HepG2 (cell line): ENCODE measurements around the gene TTBK2. TPM values are rescaled to one million over a fixed set of nuclear protein-coding genes. Genes with fewer than 3 reads are reported as not detected.

Experiments used
- AGO1 ChIP-seq: fragments of 200-400 bp; formaldehyde crosslinking; IDR thresholded peaks from 2 replicates; pipeline ENCODE4 v1.6.1; 2017; ENCODE audit warnings: mild to moderate bottlenecking, low read depth, low read length, moderate library complexity; ENCODE audit not compliant: poor library complexity, severe bottlenecking
- HCFC1 ChIP-seq: fragments of 150-350 bp; IDR thresholded peaks from 2 replicates; pipeline ENCODE4 v1.6.1; 2014; ENCODE audit warnings: low read depth, low read length
- IKZF1 ChIP-seq: fragments of 450-650 bp; IDR thresholded peaks from 2 replicates; pipeline ENCODE4 v1.7.1; 2016
- KLF13 ChIP-seq: sonication (generic); formaldehyde crosslinking; IDR thresholded peaks from 2 replicates; pipeline ENCODE4 v1.4.0; 2020; ENCODE audit warnings: mild to moderate bottlenecking, missing genetic modification reagents
- NPAS2 ChIP-seq: sonication (generic); formaldehyde crosslinking; IDR thresholded peaks from 2 replicates; pipeline ENCODE4 v1.8.0; 2022; ENCODE audit warnings: mild to moderate bottlenecking, missing genetic modification reagents, borderline replicate concordance
- PREB ChIP-seq: sonication (generic); formaldehyde crosslinking; IDR thresholded peaks from 2 replicates; pipeline ENCODE4 v1.4.0; 2020; ENCODE audit warnings: missing genetic modification reagents
- RARG ChIP-seq: sonication (generic); formaldehyde crosslinking; IDR thresholded peaks from 2 replicates; pipeline ENCODE4 v1.4.0; 2020; ENCODE audit warnings: low read depth, mild to moderate bottlenecking, missing genetic modification reagents
- REPIN1 ChIP-seq: sonication (generic); formaldehyde crosslinking; IDR thresholded peaks from 2 replicates; pipeline ENCODE4 v1.8.0; 2022; ENCODE audit warnings: missing genetic modification reagents, low read depth, mild to moderate bottlenecking, borderline replicate concordance
- SIX1 ChIP-seq: sonication (generic); formaldehyde crosslinking; IDR thresholded peaks from 2 replicates; pipeline ENCODE4 v1.4.0; 2020; ENCODE audit warnings: missing genetic modification reagents, borderline replicate concordance
- SOX13 ChIP-seq, 3 experiments: fragments of 450-650 bp in 1 of 3; sonication (generic) in 1 of 3; formaldehyde crosslinking in 1 of 3; IDR thresholded peaks in 2 of 3; conservative IDR thresholded peaks in 1 of 3; 2 replicates each; pipeline versions ENCODE4 v1.5.0 to v1.6.1; 2016 to 2020; ENCODE audit warnings: antibody characterized with exemption in 1 of 3, mild to moderate bottlenecking in 1 of 3, missing compliant biosample characterization in 1 of 3, missing genetic modification reagents in 1 of 3, moderate library complexity in 1 of 3
- SSRP1 ChIP-seq: IDR thresholded peaks from 2 replicates; pipeline ENCODE4 v1.6.1; 2016; ENCODE audit warnings: control low read depth
- TAF15 ChIP-seq: fragments of 200-400 bp; formaldehyde crosslinking; IDR thresholded peaks from one replicate; pipeline ENCODE4 v1.6.1; 2018; ENCODE audit warnings: mild to moderate bottlenecking, low read depth, low read length; ENCODE audit not compliant: poor library complexity, severe bottlenecking
- TGIF2 ChIP-seq: IDR thresholded peaks from 2 replicates; pipeline ENCODE4 v1.6.1; 2016; ENCODE audit warnings: control low read depth, missing compliant biosample characterization
- ZBTB1 ChIP-seq: sonication (generic); formaldehyde crosslinking; IDR thresholded peaks from 2 replicates; pipeline ENCODE4 v1.4.0; 2020; ENCODE audit warnings: missing genetic modification reagents, borderline replicate concordance
- ZEB1 ChIP-seq: IDR thresholded peaks from 2 replicates; pipeline ENCODE4 v1.6.1; 2012; ENCODE audit warnings: mild to moderate bottlenecking, low read depth, inconsistent platforms; ENCODE audit not compliant: insufficient replicate concordance
- ZNF143 ChIP-seq: sonication (generic); formaldehyde crosslinking; IDR thresholded peaks from 2 replicates; pipeline ENCODE4 v1.4.0; 2020; ENCODE audit warnings: missing genetic modification reagents
- ZNF549 ChIP-seq: sonication (generic); formaldehyde crosslinking; IDR thresholded peaks from 2 replicates; pipeline ENCODE4 v1.5.0; 2020; ENCODE audit warnings: missing genetic modification reagents
- ZNF75D ChIP-seq: sonication (generic); formaldehyde crosslinking; IDR thresholded peaks from 2 replicates; pipeline ENCODE4 v1.8.1; 2023; ENCODE audit warnings: missing genetic modification reagents, mild to moderate bottlenecking, borderline replicate concordance
- ZNF839 ChIP-seq: sonication (generic); formaldehyde crosslinking; IDR thresholded peaks from 2 replicates; pipeline ENCODE4 v1.4.0; 2020; ENCODE audit warnings: missing genetic modification reagents, mild to moderate bottlenecking, borderline replicate concordance
- polyA plus RNA-seq, 8 experiments: library from polyadenylated mRNA; depleted of rRNA in 3 of 8; stranded (reverse) in 7 of 8; unstranded in 1 of 8; fragments of >200 nt; fragmentation: Illumina TruSeq in 4 of 8; extraction: Trizol in 4 of 8; gene quantifications; 2 replicates each; pipeline versions ENCODE4 v1.2.1 to v1.2.3, GENCODE V29; 2011 to 2016; ENCODE audit warnings: low read depth in 4 of 8, missing spikeins in 1 of 8, mixed read lengths in 1 of 8; ENCODE audit not compliant: insufficient read depth in 1 of 8
- total RNA-seq, 5 experiments: library from RNA; depleted of rRNA; stranded (reverse); fragments of >200 nt; fragmentation: Illumina TruSeq; extraction: Trizol; gene quantifications; 2 replicates each; pipeline ENCODE4 v1.2.3, GENCODE V29; 2016; ENCODE audit warnings: low read depth in 1 of 5
- TF ChIP-seq, protein P1 (sequence below): sonication (generic); formaldehyde crosslinking; IDR thresholded peaks from 2 replicates; pipeline ENCODE4 v1.5.0; 2020; ENCODE audit warnings: mild to moderate bottlenecking, missing genetic modification reagents
- TF ChIP-seq, protein P2 (sequence below): sonication (generic); formaldehyde crosslinking; IDR thresholded peaks from 2 replicates; pipeline ENCODE4 v1.5.0; 2020; ENCODE audit warnings: missing genetic modification reagents, mild to moderate bottlenecking, borderline replicate concordance
- TF ChIP-seq, protein P3 (sequence below): IDR thresholded peaks from 2 replicates; pipeline ENCODE4 v1.6.1; 2016; ENCODE audit warnings: missing compliant biosample characterization, missing genetic modification reagents, borderline replicate concordance
- TF ChIP-seq, protein P4 (sequence below): IDR thresholded peaks from 2 replicates; pipeline ENCODE4 v1.6.1; 2016

TTBK2 gene
- total and polyA plus RNA-seq, 2 of the 13 experiments (the other 11 are each of a cell fraction or from before 2014, with no cell fraction given): 5.1 to 7.4 TPM

DNA sequence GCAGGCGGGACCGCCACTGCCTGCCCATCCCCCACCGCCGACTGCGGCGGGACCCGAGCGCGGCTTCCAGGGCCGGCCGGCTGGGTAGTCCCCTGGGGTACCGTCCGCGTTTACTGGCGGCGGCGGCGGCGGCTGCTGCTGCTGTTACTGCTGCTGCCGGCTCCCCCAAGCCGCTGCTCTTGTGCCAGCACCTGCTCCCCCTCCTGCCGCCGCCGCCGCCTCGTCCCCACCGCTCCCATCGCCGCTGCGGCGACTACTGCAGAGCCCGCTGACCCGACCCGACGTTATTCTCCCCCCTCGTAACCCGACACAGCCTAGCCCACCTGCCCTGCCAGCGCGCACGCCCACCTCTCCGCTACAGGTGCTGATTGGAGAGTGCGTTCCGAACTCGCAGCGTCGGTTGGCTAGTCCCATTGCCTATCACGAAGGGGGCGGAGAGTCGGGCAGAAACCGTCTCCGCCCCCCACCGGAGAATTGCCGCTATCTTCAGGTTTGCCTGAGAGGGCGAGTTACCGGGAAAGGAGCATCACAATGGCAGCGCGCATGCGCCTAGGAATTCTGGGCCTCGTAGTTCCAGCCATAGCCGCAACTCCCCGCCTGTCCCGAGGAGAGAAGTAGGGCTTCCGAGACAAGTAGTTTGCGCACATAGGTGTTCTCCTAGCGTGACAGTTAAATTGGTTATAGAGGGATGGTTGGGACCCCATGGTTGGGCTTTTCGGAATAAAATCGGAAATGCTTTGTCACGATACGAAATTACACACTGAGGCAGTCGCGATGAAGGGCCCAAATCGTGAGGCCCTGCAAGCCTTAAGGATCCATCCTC, at the start of gene TTBK2 (continued):
- TF ChIP-seq, protein P1, sequence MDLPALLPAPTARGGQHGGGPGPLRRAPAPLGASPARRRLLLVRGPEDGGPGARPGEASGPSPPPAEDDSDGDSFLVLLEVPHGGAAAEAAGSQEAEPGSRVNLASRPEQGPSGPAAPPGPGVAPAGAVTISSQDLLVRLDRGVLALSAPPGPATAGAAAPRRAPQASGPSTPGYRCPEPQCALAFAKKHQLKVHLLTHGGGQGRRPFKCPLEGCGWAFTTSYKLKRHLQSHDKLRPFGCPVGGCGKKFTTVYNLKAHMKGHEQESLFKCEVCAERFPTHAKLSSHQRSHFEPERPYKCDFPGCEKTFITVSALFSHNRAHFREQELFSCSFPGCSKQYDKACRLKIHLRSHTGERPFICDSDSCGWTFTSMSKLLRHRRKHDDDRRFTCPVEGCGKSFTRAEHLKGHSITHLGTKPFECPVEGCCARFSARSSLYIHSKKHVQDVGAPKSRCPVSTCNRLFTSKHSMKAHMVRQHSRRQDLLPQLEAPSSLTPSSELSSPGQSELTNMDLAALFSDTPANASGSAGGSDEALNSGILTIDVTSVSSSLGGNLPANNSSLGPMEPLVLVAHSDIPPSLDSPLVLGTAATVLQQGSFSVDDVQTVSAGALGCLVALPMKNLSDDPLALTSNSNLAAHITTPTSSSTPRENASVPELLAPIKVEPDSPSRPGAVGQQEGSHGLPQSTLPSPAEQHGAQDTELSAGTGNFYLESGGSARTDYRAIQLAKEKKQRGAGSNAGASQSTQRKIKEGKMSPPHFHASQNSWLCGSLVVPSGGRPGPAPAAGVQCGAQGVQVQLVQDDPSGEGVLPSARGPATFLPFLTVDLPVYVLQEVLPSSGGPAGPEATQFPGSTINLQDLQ (CRISPR knock-in tag): no peak
- TF ChIP-seq ZNF75D: no peak
- TF ChIP-seq ZNF143 (CRISPR knock-in tag): peak; percentile 93
- no peak for TF ChIP-seq ZNF839
- TF ChIP-seq IKZF1: no peak
- TF ChIP-seq SOX13 (IDR thresholded peaks at IDR 0.05): peak; percentile 95
- no peak; a peak in 1 of 4 replicates for TF ChIP-seq SOX13 (CRISPR knock-in tag; conservative IDR thresholded peaks at IDR 0.05 in 1 of 2, IDR thresholded peaks at IDR 0.05 in 1 of 2)
- TF ChIP-seq KLF13: no peak
- TF ChIP-seq, protein P2, sequence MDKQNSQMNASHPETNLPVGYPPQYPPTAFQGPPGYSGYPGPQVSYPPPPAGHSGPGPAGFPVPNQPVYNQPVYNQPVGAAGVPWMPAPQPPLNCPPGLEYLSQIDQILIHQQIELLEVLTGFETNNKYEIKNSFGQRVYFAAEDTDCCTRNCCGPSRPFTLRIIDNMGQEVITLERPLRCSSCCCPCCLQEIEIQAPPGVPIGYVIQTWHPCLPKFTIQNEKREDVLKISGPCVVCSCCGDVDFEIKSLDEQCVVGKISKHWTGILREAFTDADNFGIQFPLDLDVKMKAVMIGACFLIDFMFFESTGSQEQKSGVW (CRISPR knock-in tag): no peak
- TF ChIP-seq ZNF549 (CRISPR knock-in tag): no peak
- TF ChIP-seq REPIN1 (CRISPR knock-in tag): no peak
- TF ChIP-seq NPAS2 (CRISPR knock-in tag): no peak
- TF ChIP-seq RARG (CRISPR knock-in tag): no peak
- no peak for TF ChIP-seq ZEB1
- TF ChIP-seq TAF15: no peak
- no peak for TF ChIP-seq PREB (CRISPR knock-in tag)
- no peak for TF ChIP-seq SIX1 (CRISPR knock-in tag)
- no peak for TF ChIP-seq AGO1
- TF ChIP-seq TGIF2 (CRISPR knock-in tag): peak; percentile 81
- TF ChIP-seq, protein P3, sequence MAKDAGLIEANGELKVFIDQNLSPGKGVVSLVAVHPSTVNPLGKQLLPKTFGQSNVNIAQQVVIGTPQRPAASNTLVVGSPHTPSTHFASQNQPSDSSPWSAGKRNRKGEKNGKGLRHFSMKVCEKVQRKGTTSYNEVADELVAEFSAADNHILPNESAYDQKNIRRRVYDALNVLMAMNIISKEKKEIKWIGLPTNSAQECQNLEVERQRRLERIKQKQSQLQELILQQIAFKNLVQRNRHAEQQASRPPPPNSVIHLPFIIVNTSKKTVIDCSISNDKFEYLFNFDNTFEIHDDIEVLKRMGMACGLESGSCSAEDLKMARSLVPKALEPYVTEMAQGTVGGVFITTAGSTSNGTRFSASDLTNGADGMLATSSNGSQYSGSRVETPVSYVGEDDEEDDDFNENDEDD (CRISPR knock-in tag): no peak; the same call in 1 of the 2 replicates
- TF ChIP-seq, protein P4, sequence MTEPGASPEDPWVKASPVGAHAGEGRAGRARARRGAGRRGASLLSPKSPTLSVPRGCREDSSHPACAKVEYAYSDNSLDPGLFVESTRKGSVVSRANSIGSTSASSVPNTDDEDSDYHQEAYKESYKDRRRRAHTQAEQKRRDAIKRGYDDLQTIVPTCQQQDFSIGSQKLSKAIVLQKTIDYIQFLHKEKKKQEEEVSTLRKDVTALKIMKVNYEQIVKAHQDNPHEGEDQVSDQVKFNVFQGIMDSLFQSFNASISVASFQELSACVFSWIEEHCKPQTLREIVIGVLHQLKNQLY (CRISPR knock-in tag): no peak
- TF ChIP-seq ZBTB1 (CRISPR knock-in tag): no peak
- 0 out of 2 replicates have a peak, but pooled peaks have one; percentile 55 for TF ChIP-seq SSRP1 (CRISPR knock-in tag)
- TF ChIP-seq HCFC1: peak; percentile 78
